GM20000 (cell line): ENCODE data around the gene KCTD21.
A peak's percentile ranks its signal among the peaks of the same experiment; 100 is the strongest.
"Not testable (repeated sequence)": the region's sequence is repeated elsewhere in the genome, so short reads cannot be mapped to it uniquely, and the experiment has no call there.

Experiments
- DNase-seq: peaks from one replicate; pipeline ENCODE4 v3.0.0; 2012; ENCODE audit warnings: low spot score
- CTCF ChIP-seq: IDR thresholded peaks from 2 replicates; pipeline ENCODE4 v1.5.1; 2012; ENCODE audit warnings: mild to moderate bottlenecking, control low read depth; ENCODE audit errors: extremely low read depth, missing control alignments

KCTD21 gene

DNA sequence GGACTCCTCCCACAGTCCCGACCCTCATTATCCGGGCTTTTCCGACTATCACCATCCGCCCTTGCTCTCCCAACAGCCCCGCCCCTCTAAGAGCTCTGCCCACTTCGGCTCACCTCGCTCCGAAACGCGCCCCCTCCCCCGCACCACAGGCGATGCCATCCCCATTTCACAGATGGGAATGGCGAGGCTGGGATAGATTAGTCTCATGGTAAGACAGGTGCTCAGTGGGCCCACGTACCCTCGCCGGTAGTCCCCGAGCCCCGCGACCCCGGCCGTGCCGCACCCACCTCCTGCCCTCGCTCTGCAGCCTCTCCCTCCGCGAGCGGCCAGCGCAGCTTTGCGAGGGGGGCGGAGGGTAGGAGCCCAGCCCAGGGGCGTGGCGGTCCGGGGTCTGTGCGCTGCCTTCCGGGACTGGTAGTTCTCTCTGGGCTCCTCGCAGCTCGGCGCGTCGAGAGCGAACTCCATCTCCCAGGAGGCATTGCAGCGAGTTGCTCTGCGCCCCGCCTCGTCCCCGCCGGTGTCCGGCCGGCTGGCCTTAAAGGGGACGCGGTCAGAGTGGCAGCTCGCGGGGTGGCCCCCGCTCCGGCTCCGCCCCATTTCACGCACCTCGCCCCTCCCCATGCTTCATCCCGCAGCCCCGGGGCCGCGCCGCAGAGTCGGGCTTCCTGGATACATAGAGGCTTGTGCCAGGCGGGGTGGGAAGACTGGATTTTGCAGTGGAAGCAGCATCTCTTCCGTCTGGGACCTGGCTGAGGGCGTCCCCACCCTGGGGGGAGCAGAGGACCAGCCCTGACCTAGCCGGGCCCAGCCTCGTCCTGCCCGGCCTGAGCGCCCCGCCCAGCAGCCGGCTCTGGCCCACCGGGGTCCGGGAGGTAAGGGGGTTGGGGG is at the start of gene KCTD21, which contains the start of gene USP35:
Gene KCTD21 (minus strand): TSS at position 341 of the 888 bp plus-strand sequence. CDS start 14,072 bp downstream, outside the sequence.
Gene USP35 (plus strand): TSS at position 634 of the 888 bp plus-strand sequence. CDS start 7,327 bp downstream, outside the sequence.
- DNase-seq = peak; percentile 98
- no peak for TF ChIP-seq CTCF

DNA sequence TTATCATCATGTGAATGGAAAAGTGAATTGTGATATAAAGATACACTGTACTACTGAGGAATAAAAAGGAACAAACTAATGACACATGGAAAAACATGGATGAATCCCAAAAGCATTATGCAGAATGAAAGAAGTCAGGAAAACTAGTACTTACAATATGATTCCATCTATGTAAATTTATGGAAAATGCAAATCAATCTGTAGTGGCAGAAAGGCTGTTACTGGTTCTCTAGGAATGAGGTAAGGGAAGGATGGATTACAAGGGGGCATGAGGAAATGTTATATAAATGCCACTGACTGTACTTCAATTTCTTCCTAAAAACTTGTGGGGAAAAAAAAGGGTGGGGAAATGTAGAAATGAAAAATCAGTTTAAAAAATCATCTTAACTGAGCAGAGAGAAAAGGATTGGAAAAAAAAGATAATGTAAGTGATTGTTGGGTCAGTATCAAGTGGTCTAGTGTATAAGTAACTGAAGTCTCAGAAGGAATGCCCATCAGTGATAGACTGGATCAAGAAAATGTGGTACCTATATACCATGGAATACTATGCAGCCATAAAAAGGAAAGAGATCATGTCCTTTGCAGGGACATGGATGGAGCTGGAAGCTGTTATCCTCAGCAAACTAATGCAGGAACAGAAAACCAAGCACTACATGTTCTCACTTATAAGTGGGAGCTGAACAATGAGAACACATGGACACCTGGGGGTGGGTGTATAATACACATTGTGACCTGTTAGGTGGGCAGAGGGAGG is 49.0 kb upstream of the KCTD21 start:
- no peak for DNase-seq

DNA sequence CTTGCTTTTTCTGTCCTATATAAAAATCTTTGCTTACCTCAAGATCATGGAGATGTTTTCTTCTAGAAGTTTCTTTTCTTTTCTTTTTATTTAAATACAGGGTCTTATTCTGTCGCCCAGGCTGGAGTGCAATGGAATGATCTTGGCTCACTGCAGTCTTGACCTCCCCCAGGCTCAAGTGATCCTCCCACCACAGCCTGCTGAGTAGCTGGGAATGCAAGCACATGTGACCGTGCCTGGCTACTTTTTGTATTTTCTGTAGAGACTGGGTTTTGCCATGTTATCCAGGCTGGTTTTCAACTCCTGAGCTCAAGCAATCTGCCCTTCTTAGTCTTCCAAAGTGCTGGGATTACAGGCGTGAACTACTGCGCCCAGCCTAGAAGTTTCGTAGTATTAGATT is 45.6 kb upstream of the KCTD21 start:
- no peak for TF ChIP-seq CTCF
- no peak for DNase-seq

More for the DNA sequence above, 49.0 kb upstream of the KCTD21 start:
- TF ChIP-seq CTCF = no peak

DNA sequence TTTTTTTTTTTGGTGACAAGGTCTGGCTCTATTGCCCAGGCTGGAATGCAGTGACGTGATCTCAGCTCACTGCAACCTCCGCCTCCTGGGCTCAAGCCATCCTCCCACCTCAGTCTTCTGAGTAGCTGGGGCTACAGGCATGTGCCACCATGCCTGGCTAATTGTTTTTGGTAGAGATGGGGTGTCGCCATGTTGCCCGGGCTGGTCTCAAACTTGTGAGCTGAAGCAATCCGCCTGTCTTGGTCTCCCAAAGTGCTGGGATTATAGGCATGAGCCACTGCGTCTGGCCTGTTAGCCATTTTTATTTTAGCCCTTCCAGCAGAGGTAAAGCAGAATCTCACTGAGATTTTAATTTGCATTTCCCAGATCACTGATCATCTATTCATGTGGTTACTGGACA is 44.6 kb upstream of the KCTD21 start:
- not testable (repeated sequence) for DNase-seq

DNA sequence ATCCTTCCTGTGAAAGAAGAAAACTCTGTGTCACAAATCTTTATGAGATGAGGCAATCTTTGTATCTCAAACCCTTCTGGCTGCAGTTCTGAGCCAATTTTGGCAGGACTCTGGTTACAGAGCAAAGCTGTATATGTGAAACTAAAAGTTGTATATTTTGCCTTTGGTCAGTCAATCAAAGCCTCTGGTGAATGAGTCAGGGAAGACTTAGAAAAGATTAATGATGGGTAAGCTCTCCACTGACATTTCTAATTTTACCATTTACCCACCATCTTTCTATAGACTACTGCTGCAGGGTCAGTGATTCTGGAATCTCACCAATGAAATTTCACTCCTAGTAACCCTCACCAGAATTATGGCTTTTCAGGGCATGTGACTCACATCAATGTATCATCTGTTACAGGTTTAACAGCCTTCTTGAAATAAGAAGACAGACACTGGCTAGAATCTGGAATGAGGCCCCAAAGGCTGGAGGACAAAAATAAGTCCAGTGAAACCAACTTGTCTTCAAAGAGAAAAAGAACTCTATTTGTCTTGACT is 43.6 kb upstream of the KCTD21 start:
- no peak for DNase-seq
- TF ChIP-seq CTCF = no peak

- no peak for DNase-seq
- TF ChIP-seq CTCF = no peak
Measured at GRCh38 chr11:78230161-78230877, 41.9 kb upstream of the KCTD21 start.

DNA sequence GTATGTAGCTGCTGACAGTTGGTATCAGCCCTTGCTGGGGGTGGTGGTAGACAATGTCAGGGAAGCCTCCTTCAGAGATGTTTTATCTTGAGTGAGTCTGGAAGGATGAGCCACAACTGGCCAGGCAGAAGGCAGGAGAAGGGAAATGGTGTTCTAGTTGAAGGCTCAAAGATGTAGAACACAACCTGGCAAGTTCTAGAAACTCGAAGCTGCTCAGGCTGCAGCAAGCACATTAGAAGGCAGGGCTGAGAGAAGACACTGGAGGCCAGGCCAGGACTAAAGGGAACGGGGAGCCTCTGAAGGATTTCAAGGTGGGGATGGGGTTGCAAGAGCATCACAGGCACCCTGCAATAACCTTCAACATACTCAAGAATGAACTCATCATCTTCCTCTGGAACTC is 40.7 kb upstream of the KCTD21 start:
- DNase-seq = no peak
- TF ChIP-seq CTCF = no peak
